Measurements from ENCODE around the gene KRT12.

KRT12 gene

GRCh38 chr17:40903129-40903847 is 36.3 kb upstream of the KRT12 start:
- ChIA-PET POLR2A (no interaction called here), CTCF (interaction anchor here (1.3 to 2.2 kb wide), 2 partner anchors 745 to 760 kb away, joined by 5 to 6 read pairs; no protein-coding TSS in a partner anchor)
- peak; percentile 65 for DNase-seq (ENCODE audit: extremely low spot score)
- no peak for TF ChIP-seq CTCF (IDR thresholded peaks at IDR 0.05; ENCODE audit: control extremely low read depth, extremely low read depth, low read depth, missing control alignments)

- no peak for DNase-seq (ENCODE audit: extremely low spot score)
- ChIA-PET POLR2A (no interaction called here), CTCF (interaction anchor here (0.8 to 2.2 kb wide), 4 partner anchors 8 to 746 kb away, joined by 3 to 9 read pairs (median 5); no protein-coding TSS in a partner anchor)
- TF ChIP-seq CTCF (IDR thresholded peaks at IDR 0.05; ENCODE audit: control extremely low read depth, extremely low read depth, low read depth, missing control alignments) = no peak
Measured at GRCh38 chr17:40902498-40902897, 35.5 kb upstream of the KRT12 start.

GRCh38 chr17:40901981-40902474 is 35.0 kb upstream of the KRT12 start:
- ChIA-PET CTCF (interaction anchor here (0.8 to 2.2 kb wide), 4 partner anchors 9 to 746 kb away, joined by 3 to 9 read pairs (median 5); no protein-coding TSS in a partner anchor), POLR2A (no interaction called here)
- DNase-seq (ENCODE audit: extremely low spot score) = no peak
- no peak for TF ChIP-seq CTCF (IDR thresholded peaks at IDR 0.05; ENCODE audit: control extremely low read depth, extremely low read depth, low read depth, missing control alignments)

GRCh38 chr17:40900809-40901356 is 33.9 kb upstream of the KRT12 start:
- ChIA-PET CTCF (interaction anchor here (1.5 to 2.5 kb wide), 4 partner anchors 8 to 762 kb away, joined by 3 to 9 read pairs (median 8); no protein-coding TSS in a partner anchor), POLR2A (no interaction called here)
- TF ChIP-seq CTCF (IDR thresholded peaks at IDR 0.05; ENCODE audit: control extremely low read depth, extremely low read depth, low read depth, missing control alignments) = no peak
- no peak for DNase-seq (ENCODE audit: extremely low spot score)

- DNase-seq (ENCODE audit: extremely low spot score) = no peak
- CTCF ChIA-PET = interaction anchor here (1.2 to 1.7 kb wide), 2 partner anchors 11 to 752 kb away, joined by 3 to 4 read pairs; no protein-coding TSS in a partner anchor
- TF ChIP-seq CTCF (IDR thresholded peaks at IDR 0.05; ENCODE audit: control extremely low read depth, extremely low read depth, low read depth, missing control alignments) = no peak
- POLR2A ChIA-PET = no interaction called here
Measured at GRCh38 chr17:40896916-40897455, 30.0 kb upstream of the KRT12 start.

- ChIA-PET POLR2A (no interaction called here), CTCF (interaction anchor here (1.3 to 2.3 kb wide), 2 partner anchors 14 to 24 kb away, joined by 3 to 8 read pairs; no protein-coding TSS in a partner anchor)
- no peak for TF ChIP-seq CTCF (IDR thresholded peaks at IDR 0.05; ENCODE audit: control extremely low read depth, extremely low read depth, low read depth, missing control alignments)
- no peak for DNase-seq (ENCODE audit: extremely low spot score)
Measured at GRCh38 chr17:40895106-40895730, 28.2 kb upstream of the KRT12 start.

Measured in GM10248 (cell line).